T-helper 2 cell (primary cell): ENCODE data around the gene SLC25A10.

ENCODE experiments used
- DNase-seq, 5 experiments: peaks; one replicate each; pipeline versions ENCODE4 v3.0.0 to v3.0.0-alpha.2; 2012 to 2022
- total RNA-seq, 2 donors: gene quantifications; one replicate each; lab custom pipeline; 2026; lab: John Stamatoyannopoulos, UW

SLC25A10 gene, protein sequence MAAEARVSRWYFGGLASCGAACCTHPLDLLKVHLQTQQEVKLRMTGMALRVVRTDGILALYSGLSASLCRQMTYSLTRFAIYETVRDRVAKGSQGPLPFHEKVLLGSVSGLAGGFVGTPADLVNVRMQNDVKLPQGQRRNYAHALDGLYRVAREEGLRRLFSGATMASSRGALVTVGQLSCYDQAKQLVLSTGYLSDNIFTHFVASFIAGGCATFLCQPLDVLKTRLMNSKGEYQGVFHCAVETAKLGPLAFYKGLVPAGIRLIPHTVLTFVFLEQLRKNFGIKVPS
- 1.5 to 1.9 reads per million in 2 donors for total RNA-seq

GRCh38 chr17:81711814-81712467, at the start of gene SLC25A10:
SLC25A10 (plus strand) TSS chr17:81712284; CDS start chr17:81712427, 143 bp downstream.
- peak; percentile 63 to 87 (median 69) for DNase-seq

DNA sequence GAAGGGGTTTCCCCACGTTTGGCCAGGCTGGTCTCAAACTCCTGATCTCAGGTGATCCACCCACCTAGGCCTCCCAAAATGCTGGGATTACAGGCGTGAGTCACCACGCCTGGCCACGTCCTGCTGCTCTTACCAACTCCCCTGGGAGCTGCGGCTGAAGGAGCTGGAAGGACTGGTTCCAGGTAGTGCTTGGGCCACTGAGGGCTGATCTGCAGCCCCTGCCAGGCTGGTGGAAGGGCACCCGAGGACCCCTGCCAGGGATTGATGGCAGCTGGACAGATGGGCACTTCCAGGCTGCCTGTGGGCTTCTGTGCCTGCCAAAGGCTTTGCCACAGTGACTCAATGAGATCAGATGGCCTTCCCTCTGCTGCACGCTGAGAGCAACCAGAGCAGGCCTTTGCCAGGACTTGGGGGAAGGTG, 48.0 kb upstream of the SLC25A10 start:
- peak in 1 of 5 experiments; percentile 20 for DNase-seq

- DNase-seq: peak in 4 of 5 experiments; percentile 9 to 78 (median 34)
Observed at GRCh38 chr17:81665205-81666091, 46.6 kb upstream of the SLC25A10 start.

GRCh38 chr17:81666092-81666341, 46.1 kb upstream of the SLC25A10 start:
- peak in 2 of 5 experiments; percentile 21 to 51 for DNase-seq

GRCh38 chr17:81666342-81667191, 45.5 kb upstream of the SLC25A10 start, which contains the start of the genes CCDC137 and OXLD1:
CCDC137 (plus strand) TSS chr17:81666737; CDS start chr17:81666767, 30 bp downstream.
OXLD1 (minus strand) TSS chr17:81666605; CDS start chr17:81666577, 28 bp downstream.
- DNase-seq: peak; percentile 83 to 97 (median 89)

GRCh38 chr17:81667754-81668153, 44.3 kb upstream of the SLC25A10 start:
- peak in 1 of 5 experiments; percentile 32 for DNase-seq

DNA sequence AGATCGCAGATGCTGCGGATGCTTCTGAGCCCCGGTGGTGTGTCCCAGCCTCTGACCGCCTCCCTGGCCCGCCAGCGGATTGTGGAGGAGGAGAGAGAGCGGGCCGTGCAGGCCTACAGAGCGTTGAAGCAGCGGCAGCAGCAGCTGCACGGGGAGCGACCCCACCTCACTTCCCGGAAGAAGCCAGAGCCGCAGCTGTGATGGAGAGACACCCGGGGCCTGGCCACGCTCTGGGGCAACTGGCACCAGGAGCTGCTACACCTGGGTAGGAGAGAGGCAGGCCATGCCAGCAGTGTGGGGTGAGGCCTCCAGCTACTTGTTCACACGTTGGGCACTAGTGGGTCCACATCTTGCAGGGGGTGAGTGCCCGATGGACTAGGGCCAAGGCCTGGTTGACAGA, 39.6 kb upstream of the SLC25A10 start:
- no peak for DNase-seq

- no peak for DNase-seq
Observed at GRCh38 chr17:81672954-81673353, 39.1 kb upstream of the SLC25A10 start.

- no peak for DNase-seq
Observed at GRCh38 chr17:81673561-81674258, 38.4 kb upstream of the SLC25A10 start.

GRCh38 chr17:81675515-81676221, 36.4 kb upstream of the SLC25A10 start:
- DNase-seq: peak in 2 of 5 experiments; percentile 10 to 29

DNA sequence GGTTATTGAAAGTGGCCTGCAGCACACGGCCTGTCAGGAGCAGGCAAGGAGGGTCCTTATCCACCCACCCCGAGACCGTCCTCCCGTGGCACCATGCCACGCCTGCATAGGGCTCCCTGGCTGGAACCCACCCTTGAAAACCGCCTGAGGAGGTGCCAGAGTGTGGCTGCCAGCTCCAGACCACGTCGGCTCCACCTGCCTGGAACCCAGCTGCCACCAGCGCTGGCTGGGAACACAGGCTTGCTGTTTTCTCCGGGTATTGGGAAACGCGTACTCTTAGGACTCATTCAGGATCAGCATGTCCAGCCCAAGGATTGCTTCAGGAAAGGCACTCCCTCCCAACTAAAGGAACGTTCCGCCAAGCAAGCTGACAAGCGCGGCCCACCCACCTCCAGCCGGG, 35.2 kb upstream of the SLC25A10 start:
- no peak for DNase-seq

DNA sequence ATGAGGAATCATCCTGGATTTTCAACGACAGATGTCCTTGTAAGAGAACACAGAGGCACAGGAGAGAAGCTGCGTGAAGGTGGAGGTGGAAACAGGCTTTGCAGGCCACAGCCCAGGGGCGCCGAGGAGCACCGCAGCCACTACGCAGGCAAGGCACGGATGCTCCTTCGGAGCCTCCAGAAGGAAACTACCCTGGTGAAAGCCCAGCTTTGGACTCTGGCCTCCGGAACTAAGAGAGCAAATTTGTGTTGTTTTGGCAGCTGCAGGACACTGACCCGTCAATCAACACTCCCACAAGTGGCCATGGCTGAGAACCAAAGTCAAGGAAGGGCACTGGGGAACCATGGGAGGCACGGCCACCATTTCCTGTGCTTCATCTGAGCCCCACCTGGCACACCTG, 31.9 kb upstream of the SLC25A10 start:
- no peak for DNase-seq

DNA sequence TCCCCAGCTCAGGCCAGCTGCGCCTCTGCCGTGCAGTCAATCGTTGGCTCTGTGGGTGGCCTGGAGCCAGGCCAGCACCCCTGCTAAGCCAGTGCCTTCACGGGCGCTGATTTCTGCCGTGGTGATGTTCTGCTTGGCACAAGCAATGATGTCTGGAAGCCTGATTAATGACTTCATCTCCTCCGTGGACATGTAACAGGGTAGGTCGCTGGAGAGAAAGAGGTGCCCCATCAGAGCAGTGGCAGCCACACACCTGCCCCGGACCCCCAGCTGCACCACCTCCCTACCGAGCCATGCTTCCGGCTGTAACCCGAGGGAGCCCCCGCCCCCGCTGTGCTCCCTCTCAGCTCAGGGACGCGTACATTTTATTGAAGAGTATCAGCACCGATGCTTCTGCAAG, 30.4 kb upstream of the SLC25A10 start:
- DNase-seq: no peak

DNA sequence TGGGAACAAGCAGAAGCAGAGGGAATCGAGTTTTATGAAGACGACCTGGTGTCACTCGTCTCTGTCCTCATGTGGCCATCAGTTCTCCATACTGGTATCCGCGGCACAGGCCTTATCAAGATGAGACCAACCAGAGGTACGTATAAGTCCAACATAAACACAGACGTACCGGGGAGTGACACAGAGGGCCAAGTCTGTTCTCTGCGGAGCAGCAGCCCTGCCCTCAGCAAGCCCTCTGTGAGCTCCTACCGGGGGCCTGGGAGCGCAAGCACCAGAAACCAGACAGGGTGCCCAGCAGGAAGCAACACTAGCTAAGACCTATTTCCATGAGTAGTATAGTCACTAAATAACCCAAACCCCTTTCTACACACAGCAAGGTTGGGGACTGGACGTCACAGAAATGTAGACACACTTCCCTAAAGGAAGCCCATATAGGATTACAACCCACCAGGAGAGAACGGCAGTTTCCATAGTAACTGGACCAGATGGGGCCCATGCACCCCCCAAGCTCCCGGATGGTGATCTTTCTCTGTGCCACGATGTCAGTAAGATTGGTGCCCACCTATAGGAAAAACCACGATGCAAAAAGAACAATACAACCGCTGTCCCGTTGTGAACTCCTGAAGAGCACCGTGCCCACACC, 29.4 kb upstream of the SLC25A10 start:
- DNase-seq: no peak

DNA sequence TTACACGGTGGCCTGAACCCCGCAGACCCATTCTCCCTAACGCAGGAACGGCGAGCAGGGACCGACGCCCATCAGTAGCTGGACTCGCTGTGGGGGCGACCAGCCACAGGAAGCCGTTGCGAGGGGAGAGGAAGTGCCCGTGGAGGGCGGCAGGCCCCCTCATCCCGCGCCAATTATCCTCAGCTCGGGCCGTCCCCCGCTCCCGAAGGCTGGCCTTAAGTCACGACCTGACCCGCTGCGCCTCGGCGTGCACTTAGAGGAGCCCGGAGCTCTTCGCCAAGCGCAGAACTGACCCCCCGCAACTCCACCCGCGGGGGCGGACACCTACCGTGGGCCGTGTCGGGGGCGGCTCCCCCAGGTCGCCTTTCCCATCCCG, 28.9 kb upstream of the SLC25A10 start:
- DNase-seq: no peak

DNA sequence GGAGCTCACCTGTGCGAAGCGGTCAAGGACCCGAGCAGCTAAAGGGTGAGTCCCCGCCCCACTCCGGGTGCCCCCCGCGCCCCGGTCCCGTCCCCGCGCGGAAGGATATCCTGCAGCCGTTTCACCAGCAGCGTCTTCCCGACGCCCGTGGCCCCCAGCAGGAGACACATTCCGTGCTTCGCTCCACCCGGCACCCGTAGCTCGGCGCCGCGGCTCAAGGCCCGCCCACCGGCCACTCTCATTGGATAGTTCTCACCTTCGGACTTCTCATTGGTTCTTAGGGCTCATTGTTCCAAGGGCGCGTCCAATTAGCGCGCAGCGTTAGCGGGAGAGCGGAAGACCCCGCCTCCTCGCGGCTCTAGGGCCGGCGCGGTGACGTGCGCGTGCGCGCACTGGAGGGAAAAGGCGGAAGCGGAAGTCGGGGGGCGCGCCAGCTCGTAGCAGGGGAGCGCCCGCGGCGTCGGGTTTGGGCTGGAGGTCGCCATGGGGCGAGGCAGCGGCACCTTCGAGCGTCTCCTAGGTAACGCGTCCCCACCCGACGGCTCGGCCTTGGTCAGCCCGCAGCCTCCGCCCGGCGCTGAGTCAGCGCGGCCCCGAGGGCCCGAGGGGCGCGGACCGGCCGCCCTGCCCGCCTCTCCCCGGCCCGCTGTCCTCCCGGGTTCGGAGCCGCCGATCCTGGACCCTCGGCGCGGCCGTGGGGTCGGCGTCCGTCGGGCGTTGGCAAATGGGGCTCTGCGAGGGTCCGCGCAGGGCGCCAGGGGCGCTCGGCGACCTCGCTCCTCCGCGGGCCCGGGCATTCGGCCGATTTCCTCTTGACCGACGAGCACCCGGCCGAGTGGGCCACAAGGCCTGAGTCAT, 28.3 kb upstream of the SLC25A10 start, which contains the start of the genes ARL16 and HGS:
Gene ARL16, minus strand, starts transcription at position 214 of the 858 bp plus-strand sequence. Its CDS starts 44 bp downstream, at position 170.
Gene HGS, plus strand, starts transcription at position 428 of the 858 bp plus-strand sequence. Its CDS starts 56 bp downstream, at position 484.
- DNase-seq: peak; percentile 92 to 99 (median 96)

DNA sequence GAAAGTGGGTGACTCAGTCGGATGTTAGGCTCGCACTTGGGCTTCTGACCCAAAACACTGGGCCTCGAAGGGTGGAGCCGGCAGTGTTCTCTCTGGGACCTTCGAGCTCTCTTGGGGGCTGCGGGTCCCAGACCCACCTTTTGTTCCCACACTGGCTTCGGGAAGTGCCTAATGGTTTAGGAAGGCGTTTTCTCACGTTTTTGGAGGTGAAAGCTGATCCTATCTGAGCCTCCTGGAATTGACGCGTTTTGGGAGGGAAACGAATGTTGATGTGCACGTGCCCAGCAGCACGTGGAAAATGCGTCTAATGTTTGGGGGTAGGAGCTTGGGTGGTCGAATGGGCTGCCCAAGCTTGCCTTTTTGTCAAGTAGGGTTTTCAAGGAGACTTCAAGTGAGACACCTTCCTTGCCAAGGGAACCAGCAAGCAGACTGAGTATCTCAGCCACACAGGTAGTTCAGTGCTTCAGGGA, 27.6 kb upstream of the SLC25A10 start:
- DNase-seq: no peak

- peak in 2 of 5 experiments; percentile 34 to 45 for DNase-seq
Observed at GRCh38 chr17:81685108-81685507, 27.0 kb upstream of the SLC25A10 start.

GRCh38 chr17:81686614-81687013, 25.5 kb upstream of the SLC25A10 start:
- DNase-seq: no peak
